GM12891 (cell line): ENCODE measurements around the gene YWHAG.
"Not testable (repeated sequence)": the region's sequence is repeated elsewhere in the genome, so short reads cannot be mapped to it uniquely, and the experiment has no call there.

Experiments used
- DNase-seq: peaks from one replicate; pipeline ENCODE4 v3.0.0; 2011; ENCODE audit warnings: low spot score; ENCODE audit not compliant: insufficient read length
- FAIRE-seq: peaks from 2 replicates; lab custom pipeline; 2011; peaks lifted over from hg19 to GRCh38; lab: Jason Lieb, UNC
- PAX5 ChIP-seq: IDR thresholded peaks from 2 replicates; pipeline ENCODE4 v1.6.1; 2011; ENCODE audit warnings: low read length, moderate library complexity, mild to moderate bottlenecking; ENCODE audit not compliant: insufficient read depth, severe bottlenecking
- POLR2A ChIP-seq: IDR thresholded peaks from 2 replicates; pipeline ENCODE4 v1.6.1; 2011; ENCODE audit warnings: low read depth, low read length, control low read depth
- POLR2AphosphoS5 ChIP-seq: IDR thresholded peaks from 2 replicates; pipeline ENCODE4 v1.6.1; 2011; ENCODE audit warnings: low read depth, low read length, control low read depth
- POU2F2 ChIP-seq: IDR thresholded peaks from 2 replicates; pipeline ENCODE4 v1.6.1; 2011; ENCODE audit warnings: low read depth, mild to moderate bottlenecking, control low read depth, low read length, moderate library complexity
- SPI1 ChIP-seq: IDR thresholded peaks from 2 replicates; pipeline ENCODE4 v1.6.1; 2011; ENCODE audit warnings: low read depth, low read length, control low read depth
- TAF1 ChIP-seq: IDR thresholded peaks from 2 replicates; pipeline ENCODE4 v1.6.1; 2011; ENCODE audit warnings: low read depth, low read length, control low read depth

YWHAG gene

GRCh38 chr7:76377186-76377918, 18.6 kb upstream of the YWHAG start:
- FAIRE-seq (peak; percentile 41), DNase-seq (no peak)
- TF ChIP-seq TAF1 (no peak), SPI1 (0 out of 2 replicates have a peak, but pooled peaks have one; percentile 28)

DNA sequence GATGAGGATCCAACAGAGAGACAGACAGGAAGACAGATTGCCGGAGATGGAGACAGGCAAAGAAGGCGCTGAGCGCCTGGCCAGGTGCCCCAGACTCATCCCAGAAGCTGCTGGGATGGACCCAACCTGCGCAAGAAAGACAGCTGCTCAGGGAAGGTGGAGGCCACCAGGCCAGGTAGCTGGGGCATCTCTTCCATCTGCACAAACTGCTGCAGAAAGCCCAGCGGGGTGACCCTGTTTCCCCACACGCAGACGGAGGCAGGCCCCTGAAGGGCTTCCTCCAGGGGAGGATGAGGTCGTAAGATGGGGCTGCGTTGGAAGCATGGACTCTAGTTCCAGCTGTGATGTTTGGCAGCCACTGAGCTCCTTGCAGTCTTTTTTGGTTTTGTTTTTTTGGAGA, 16.5 kb upstream of the YWHAG start:
- no peak for DNase-seq
- no peak for FAIRE-seq

GRCh38 chr7:76372984-76373833, 14.4 kb upstream of the YWHAG start:
- DNase-seq (no peak), FAIRE-seq (no peak)
- no peak for TF ChIP-seq POLR2AphosphoS5
- TF ChIP-seq SPI1: no peak
- TF ChIP-seq PAX5: no peak
- TF ChIP-seq POU2F2: no peak
- TF ChIP-seq POLR2A: no peak
- no peak for TF ChIP-seq TAF1

More for the DNA sequence above, 16.5 kb upstream of the YWHAG start:
- no peak for TF ChIP-seq POLR2AphosphoS5

GRCh38 chr7:76371396-76371795, 12.6 kb upstream of the YWHAG start:
- no peak for DNase-seq
- FAIRE-seq: no peak
- no peak for TF ChIP-seq POU2F2
- TF ChIP-seq POLR2A: no peak

GRCh38 chr7:76369018-76369417, 10.2 kb upstream of the YWHAG start:
- FAIRE-seq (no peak), DNase-seq (no peak)
- TF ChIP-seq PAX5 (no peak), POU2F2 (no peak), SPI1 (no peak), TAF1 (no peak), POLR2AphosphoS5 (no peak)

- DNase-seq: no peak
- FAIRE-seq: no peak
- no peak for TF ChIP-seq SPI1
- TF ChIP-seq TAF1: no peak
Measured at GRCh38 chr7:76368190-76368589, 9.4 kb upstream of the YWHAG start.

DNA sequence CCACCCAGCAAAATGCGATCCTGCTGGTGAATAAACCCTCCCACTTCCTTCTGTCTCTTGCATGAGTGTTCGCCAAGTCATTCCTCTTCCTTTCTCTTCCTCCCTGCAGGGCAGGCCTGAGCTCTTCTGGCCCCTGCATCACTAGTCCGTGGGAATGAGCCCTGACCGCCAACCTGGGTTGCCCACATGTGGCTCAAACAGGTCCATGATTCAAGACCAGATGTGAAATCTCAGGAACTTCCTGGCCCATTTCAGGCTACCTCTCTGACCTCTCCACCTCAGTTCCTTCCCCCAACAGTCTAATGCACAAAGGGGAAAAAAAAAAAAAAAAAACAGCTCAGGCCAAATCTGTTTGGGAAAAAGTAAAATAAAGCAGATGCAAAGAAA, 5.4 kb upstream of the YWHAG start:
- DNase-seq (no peak), FAIRE-seq (no peak)
- no peak for TF ChIP-seq POU2F2
- 0 out of 2 replicates have a peak, but pooled peaks have one; percentile 29 for TF ChIP-seq SPI1
- TF ChIP-seq TAF1: no peak

DNA sequence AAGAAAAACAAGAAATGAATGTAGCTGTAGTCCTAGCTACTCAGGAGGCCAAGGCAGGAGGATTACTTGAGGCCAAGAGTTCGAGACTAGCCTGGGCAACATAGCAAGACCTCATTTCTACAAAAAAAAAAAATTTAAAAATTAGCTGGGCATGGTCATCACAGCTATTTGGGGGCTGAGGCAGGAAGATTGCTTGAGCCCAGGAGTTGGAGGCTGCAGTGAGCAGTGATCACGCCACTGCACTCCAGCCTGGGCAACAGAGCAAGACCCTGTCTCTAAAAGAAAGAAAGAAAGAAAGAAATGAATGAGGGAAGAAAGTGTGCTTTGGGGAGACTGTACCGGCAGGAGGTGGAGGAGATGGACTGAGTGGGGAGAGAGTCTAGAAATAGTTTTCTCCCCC, 5.0 kb upstream of the YWHAG start:
- FAIRE-seq, DNase-seq: not testable (repeated sequence)

DNA sequence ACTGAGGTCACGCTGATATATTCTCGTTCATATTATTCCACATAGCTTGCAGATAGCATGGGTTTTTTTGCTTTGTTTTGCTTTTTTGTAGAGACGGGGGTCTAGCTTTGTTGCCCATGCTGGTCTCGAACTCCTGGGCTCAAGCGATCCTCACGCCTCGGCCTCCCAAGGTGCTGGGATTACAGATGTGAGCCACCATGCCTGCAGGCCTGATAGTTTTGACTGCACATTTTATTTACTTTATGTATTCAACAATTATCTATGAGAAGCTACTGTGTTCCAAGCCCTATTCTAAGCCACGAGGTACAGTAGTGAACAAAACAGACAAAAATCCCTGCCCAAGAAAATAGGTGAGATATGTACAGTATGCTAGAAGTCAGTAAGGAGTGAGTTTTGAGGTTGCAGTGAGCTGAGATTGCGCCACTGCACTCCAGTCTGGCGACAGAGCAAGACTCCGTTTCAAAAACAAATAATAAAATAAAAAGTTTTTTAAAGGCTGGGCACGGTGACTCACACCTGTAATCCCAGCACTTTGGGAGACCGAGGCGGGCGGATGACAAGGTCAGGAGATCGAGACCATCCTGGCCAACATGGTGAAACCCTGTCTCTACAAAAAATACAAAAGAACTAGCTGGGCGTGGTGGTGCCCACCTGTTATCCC, 1.3 kb upstream of the YWHAG start:
- FAIRE-seq: no peak
- TF ChIP-seq TAF1: no peak

DNA sequence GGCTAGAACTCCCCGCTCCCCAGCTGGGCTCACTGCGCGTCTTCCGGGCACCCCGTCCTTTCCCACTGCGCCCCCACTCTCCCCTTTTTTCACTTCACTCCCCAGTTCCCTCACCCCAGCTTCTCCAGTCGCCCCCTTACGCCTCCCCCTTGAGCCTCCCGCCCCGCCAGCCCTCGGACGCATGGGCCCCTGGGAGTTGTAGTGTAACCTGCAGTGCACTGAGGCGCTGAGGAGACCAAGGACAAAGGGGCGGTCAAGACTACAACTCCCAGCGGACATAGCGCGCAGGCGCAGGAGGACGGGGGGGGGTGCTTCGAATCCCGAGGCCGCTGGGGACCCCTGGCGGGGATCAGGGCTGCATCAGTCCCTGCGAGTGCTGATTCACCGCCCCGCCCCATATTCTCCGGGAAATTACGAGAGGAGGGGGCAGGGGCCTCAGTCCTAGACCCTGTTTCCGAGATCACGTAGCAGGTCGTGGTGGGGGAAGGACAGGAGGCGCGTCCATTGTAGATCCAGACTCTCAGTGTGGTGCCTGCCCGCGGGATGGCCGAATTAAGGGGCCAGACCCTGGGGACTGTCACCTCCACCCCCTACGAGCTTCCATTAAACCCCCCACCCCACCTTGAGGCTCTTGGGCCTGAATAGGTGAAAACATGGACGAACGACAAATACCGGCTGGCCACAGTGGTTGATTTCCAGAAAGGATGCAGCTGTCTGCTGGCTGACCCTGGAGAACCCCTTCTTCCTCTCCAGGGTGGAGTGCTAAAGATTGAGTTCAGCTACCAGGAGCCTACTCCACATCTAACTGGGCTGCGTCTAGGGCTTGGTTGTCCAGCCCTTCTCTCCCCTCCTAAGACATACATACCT, 553 bp upstream of the YWHAG start:
- FAIRE-seq: peak; percentile 96
- peak; percentile 50; the same call in 1 of the 2 replicates for TF ChIP-seq TAF1
- TF ChIP-seq PAX5: no peak
- peak; percentile 83 for DNase-seq

More for the DNA sequence above, 1.3 kb upstream of the YWHAG start:
- no peak for DNase-seq
